Neuronal stem cell (in vitro differentiated cells): ENCODE data around the gene NR2E1.

ENCODE experiments used
- DNase-seq: peaks from one replicate; pipeline ENCODE4 v3.0.0-alpha.2; 2013; ENCODE audit warnings: low spot score
- H2AFZ ChIP-seq: one replicate; pipeline ENCODE4 v1.6.1; 2013; ENCODE audit warnings: mild to moderate bottlenecking, low read length, inconsistent platforms
- H2AK5ac ChIP-seq: 2 replicates; pipeline ENCODE4 v1.6.1; 2013; ENCODE audit warnings: low read depth, mild to moderate bottlenecking, inconsistent platforms, low read length, moderate library complexity, mixed read lengths
- H2BK120ac ChIP-seq: 2 replicates; pipeline ENCODE4 v1.6.1; 2013; ENCODE audit warnings: low read depth, mild to moderate bottlenecking, inconsistent platforms, low read length, moderate library complexity, mixed read lengths
- H2BK12ac ChIP-seq: one replicate; pipeline ENCODE4 v1.6.1; 2013; ENCODE audit warnings: low read length, inconsistent platforms
- H2BK15ac ChIP-seq: 2 replicates; pipeline ENCODE4 v1.6.1; 2013; ENCODE audit warnings: mild to moderate bottlenecking, low read length, inconsistent platforms, mixed read lengths
- H2BK5ac ChIP-seq: one replicate; pipeline ENCODE4 v1.6.1; 2013; ENCODE audit warnings: inconsistent platforms, mild to moderate bottlenecking, low read length, moderate library complexity
- H3K14ac ChIP-seq: one replicate; pipeline ENCODE4 v1.6.1; 2013; ENCODE audit warnings: low read length, inconsistent platforms
- H3K18ac ChIP-seq: 2 replicates; pipeline ENCODE4 v1.6.1; 2013; ENCODE audit warnings: low read length, inconsistent platforms
- H3K23ac ChIP-seq: 2 replicates; pipeline ENCODE4 v1.6.1; 2013; ENCODE audit warnings: low read depth, mild to moderate bottlenecking, mixed read lengths, low read length, inconsistent platforms; ENCODE audit not compliant: poor library complexity
- H3K27ac ChIP-seq: replicated peaks from 3 replicates; pipeline ENCODE4 v1.5.1; 2013; ENCODE audit warnings: low read length, inconsistent platforms
- H3K27me3 ChIP-seq, 3 experiments: 2 replicates each; pipeline ENCODE4 v1.6.1; 2013; ENCODE audit warnings: low read length in 3 of 3, mild to moderate bottlenecking in 2 of 3, inconsistent platforms in 1 of 3, low read depth in 1 of 3, mixed read lengths in 1 of 3, moderate library complexity in 1 of 3; ENCODE audit not compliant: control insufficient read depth in 3 of 3, insufficient read depth in 3 of 3
- H3K36me3 ChIP-seq, 2 donors: replicated peaks in 1 of 2; 2 replicates each; pipeline ENCODE4 v1.6.1; 2013; ENCODE audit warnings: low read length in 2 of 2; ENCODE audit not compliant: control insufficient read depth in 2 of 2, insufficient read depth in 2 of 2
- H3K4ac ChIP-seq: 2 replicates; pipeline ENCODE4 v1.6.1; 2013; ENCODE audit warnings: inconsistent platforms, mild to moderate bottlenecking, low read length, moderate library complexity
- H3K4me1 ChIP-seq, 2 donors: 1 replicate in 1 of 2; 2 replicates in 1 of 2; pipeline ENCODE4 v1.6.1; 2013; ENCODE audit warnings: low read length in 2 of 2, low read depth in 1 of 2; ENCODE audit not compliant: control insufficient read depth in 2 of 2, insufficient read depth in 1 of 2
- H3K4me2 ChIP-seq: one replicate; pipeline ENCODE4 v1.6.1; 2013; ENCODE audit warnings: mild to moderate bottlenecking, low read length, inconsistent platforms; ENCODE audit not compliant: insufficient read depth, poor library complexity, severe bottlenecking
- H3K4me3 ChIP-seq, 2 donors: 2 replicates each; pipeline ENCODE4 v1.5.1; 2013; ENCODE audit warnings: low read length in 2 of 2, mild to moderate bottlenecking in 2 of 2, inconsistent platforms in 1 of 2, moderate library complexity in 1 of 2
- H3K79me1 ChIP-seq: one replicate; pipeline ENCODE4 v1.6.1; 2013; ENCODE audit warnings: low read depth, mild to moderate bottlenecking, inconsistent platforms, low read length, moderate library complexity
- H3K9ac ChIP-seq: one replicate; pipeline ENCODE4 v1.6.1; 2013; ENCODE audit warnings: mild to moderate bottlenecking, low read depth, low read length, inconsistent platforms; ENCODE audit not compliant: poor library complexity
- H3K9me3 ChIP-seq, 2 donors: replicated peaks in 1 of 2; 2 replicates each; pipeline versions ENCODE3 to v1.6.1; 2013; ENCODE audit warnings: low read length in 2 of 2, mild to moderate bottlenecking in 2 of 2, inconsistent platforms in 1 of 2, low read depth in 1 of 2, mixed read lengths in 1 of 2, moderate library complexity in 1 of 2; ENCODE audit not compliant: control insufficient read depth in 2 of 2, insufficient read depth in 1 of 2
- H4K8ac ChIP-seq: one replicate; pipeline ENCODE4 v1.6.1; 2013; ENCODE audit warnings: low read depth, mild to moderate bottlenecking, inconsistent platforms, low read length, moderate library complexity
- H4K91ac ChIP-seq: one replicate; pipeline ENCODE4 v1.6.1; 2013; ENCODE audit warnings: low read length, low read depth, mild to moderate bottlenecking, inconsistent platforms; ENCODE audit not compliant: poor library complexity
- WGBS, 2 donors: extraction: QIAGEN DNeasy Blood & Tissue Kit; methylation state at CpG; one replicate each; pipeline ENCODE4 v1.1.7; 2013; ENCODE audit warnings: missing lambda C conversion rate in 2 of 2, mixed read lengths in 1 of 2; ENCODE audit not compliant: insufficient read length in 2 of 2, insufficient replicate concordance in 1 of 2; ENCODE audit errors: extremely low coverage in 2 of 2; 5-methylcytosine and 5-hydroxymethylcytosine counted together

The NR2E1 gene

DNA sequence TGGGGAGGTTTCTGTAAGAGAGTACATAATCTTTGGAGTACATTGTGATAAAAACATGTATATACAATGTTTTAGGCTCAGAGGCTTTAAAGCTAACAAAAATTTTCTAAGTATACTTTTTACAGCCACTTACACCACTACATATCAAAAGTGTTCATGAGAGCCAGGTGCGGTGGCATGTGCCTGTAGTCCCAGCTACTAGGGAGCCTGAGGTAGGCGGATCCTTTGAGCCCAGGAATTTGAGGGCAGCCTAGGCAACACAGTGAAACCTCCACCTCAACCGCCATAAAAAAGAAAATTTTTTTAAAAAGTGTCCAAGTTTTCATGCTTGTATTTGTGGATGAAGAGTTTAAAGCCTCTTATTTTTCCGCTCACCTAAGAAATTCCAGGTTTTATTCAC is 72.5 kb downstream of the NR2E1 start:
- Histone ChIP-seq H2BK12ac (no peak overlapping the region), H3K4ac (no peak overlapping the region), H3K9me3 (peaks cover 1 to 11% of the 10 kb centered on the region in 2 donors), H3K14ac (no peak overlapping the region), H2BK15ac (no peak overlapping the region), H3K79me1 (no peaks in the 10 kb centered on the region), H3K18ac (no peak overlapping the region), H2BK120ac (no peak overlapping the region), H2BK5ac (no peak overlapping the region), H2AFZ (no peak overlapping the region), H3K4me2 (no peak overlapping the region), H3K9ac (no peak overlapping the region), H4K8ac (no peak overlapping the region), H4K91ac (no peak overlapping the region), H3K36me3 (peaks cover 1 to 29% of the 10 kb centered on the region in 2 donors), H3K27ac (no peak overlapping the region), H3K27me3 (no peaks in the 10 kb centered on the region), H2AK5ac (no peak overlapping the region), H3K4me3 (no peak overlapping the region), H3K23ac (no peak overlapping the region), H3K4me1 (no peaks in the 10 kb centered on the region)
- no peak for DNase-seq
- WGBS, 2 donors, result no CpG with 5 or more reads among the region's 4 CpGs
